HepG2 (cell line): ENCODE results near the gene TTLL11. TPM values are rescaled to one million over a fixed set of nuclear protein-coding genes. Genes with fewer than 3 reads are reported as not detected.

Source experiments
- ATAC-seq: fragments of 200-7000 bp; cut with Tn5 transposase; 3 replicates; pipeline ENCODE4 v1.9.1; 2020; ENCODE audit warnings: mild to moderate bottlenecking, moderate library complexity
- BruUV-seq: library from RNA; stranded (reverse); fragments of 400-500 nt; replicated peaks from 2 replicates; lab custom pipeline; 2021; lab: Mats Ljungman, UMichigan
- CTCF ChIA-PET: fragments of 300-600 bp; formaldehyde crosslinking; extraction: SDS; loops from one replicate; lab custom pipeline; 2021; ENCODE audit warnings: low total read pairs, inconsistent platforms, low intra/inter-chr PET ratio; lab: Yijun Ruan, JAX
- POLR2A ChIA-PET: fragments of 350-600 bp; sonication (Branson Sonifier 250); formaldehyde crosslinking; loops from one replicate; lab custom pipeline; 2020; ENCODE audit warnings: antibody characterized with exemption, inconsistent platforms; lab: Yijun Ruan, JAX
- DNase-seq: peaks from one replicate; pipeline ENCODE4 v3.0.0-alpha.2; 2015; ENCODE audit warnings: low spot score
- FAIRE-seq: peaks from 3 replicates; lab custom pipeline; 2011; peaks lifted over from hg19 to GRCh38; lab: Jason Lieb, UNC
- H2AFZ ChIP-seq: one replicate; pipeline ENCODE4 v1.6.1; 2011; ENCODE audit warnings: low read length, inconsistent platforms
- H3K27ac ChIP-seq: fragments of 300-600 bp; 3 replicates; pipeline ENCODE4 v1.8.0; 2011; ENCODE audit warnings: mixed run types, mild to moderate bottlenecking, mixed read lengths, low read length, inconsistent platforms; ENCODE audit not compliant: insufficient read depth; ENCODE audit errors: extremely low read length
- H3K27me3 ChIP-seq, 2 experiments: fragments of 200-600 bp in 1 of 2; 2 replicates in 1 of 2; 3 replicates in 1 of 2; pipeline versions ENCODE4 v1.6.0 to v1.8.0; 2011; ENCODE audit warnings: low read length in 2 of 2, mild to moderate bottlenecking in 2 of 2, moderate library complexity in 2 of 2, inconsistent platforms in 1 of 2; ENCODE audit not compliant: insufficient read depth in 2 of 2, control insufficient read depth in 1 of 2
- H3K36me3 ChIP-seq, 2 experiments: fragments of 200-600 bp in 1 of 2; replicated peaks in 1 of 2; 2 replicates in 1 of 2; 3 replicates in 1 of 2; pipeline versions ENCODE4 v1.5.1 to v1.8.0; 2011; ENCODE audit warnings: low read length in 2 of 2, inconsistent platforms in 1 of 2; ENCODE audit not compliant: insufficient read depth in 2 of 2, control insufficient read depth in 1 of 2
- H3K4me1 ChIP-seq: 2 replicates; pipeline ENCODE4 v1.5.1; 2012; ENCODE audit warnings: low read length, inconsistent platforms; ENCODE audit not compliant: insufficient read depth
- H3K4me2 ChIP-seq: 2 replicates; pipeline ENCODE4 v1.6.0; 2011; ENCODE audit warnings: low read depth, low read length, inconsistent platforms
- H3K4me3 ChIP-seq, 3 experiments: fragments of 200-600 bp in 1 of 3; sonication (generic), shearing (Covaris generic) in 1 of 3; replicated peaks in 1 of 3; 2 replicates each; pipeline ENCODE4 v1.5.1; 2011 to 2016; ENCODE audit warnings: low read length in 3 of 3, inconsistent platforms in 2 of 3, low read depth in 2 of 3, mild to moderate bottlenecking in 2 of 3, control low read depth in 1 of 3, mixed read lengths in 1 of 3; ENCODE audit not compliant: insufficient read depth in 1 of 3
- H3K79me2 ChIP-seq: one replicate; pipeline ENCODE4 v1.6.1; 2011; ENCODE audit warnings: low read length, inconsistent platforms; ENCODE audit not compliant: insufficient read depth
- H3K9ac ChIP-seq: 2 replicates; pipeline ENCODE4 v1.6.0; 2011; ENCODE audit warnings: mild to moderate bottlenecking, low read depth, low read length, inconsistent platforms; ENCODE audit not compliant: insufficient read depth
- H3K9me3 ChIP-seq: 2 replicates; pipeline ENCODE4 v1.5.1; 2012; ENCODE audit warnings: mild to moderate bottlenecking, low read length
- H4K20me1 ChIP-seq: 2 replicates; pipeline ENCODE4 v1.6.0; 2011; ENCODE audit warnings: inconsistent platforms, mild to moderate bottlenecking, low read length, moderate library complexity; ENCODE audit not compliant: insufficient read depth
- GTF2F1 ChIP-seq: fragments of 150-350 bp; IDR thresholded peaks from 2 replicates; pipeline ENCODE4 v1.6.1; 2014; ENCODE audit warnings: low read length
- PRMT3 ChIP-seq: sonication (generic); formaldehyde crosslinking; IDR thresholded peaks from 2 replicates; pipeline ENCODE4 v1.8.1; 2022; ENCODE audit warnings: low read depth, mild to moderate bottlenecking, moderate library complexity, missing genetic modification reagents, borderline replicate concordance
- STAG1 ChIP-seq: sonication (generic); formaldehyde crosslinking; IDR thresholded peaks from 2 replicates; pipeline ENCODE4 v1.4.0; 2020; ENCODE audit warnings: missing genetic modification reagents
- YY1 ChIP-seq: IDR thresholded peaks from 2 replicates; pipeline ENCODE4 v1.6.1; 2011; ENCODE audit warnings: low read length, low read depth, moderate library complexity, mild to moderate bottlenecking; ENCODE audit not compliant: insufficient read depth, insufficient replicate concordance
- ZFP37 ChIP-seq: sonication (generic); formaldehyde crosslinking; IDR thresholded peaks from 2 replicates; pipeline ENCODE4 v1.4.0; 2020; ENCODE audit warnings: missing genetic modification reagents, borderline replicate concordance
- ZNF549 ChIP-seq: sonication (generic); formaldehyde crosslinking; IDR thresholded peaks from 2 replicates; pipeline ENCODE4 v1.5.0; 2020; ENCODE audit warnings: missing genetic modification reagents
- ZNF609 ChIP-seq: sonication (generic); formaldehyde crosslinking; IDR thresholded peaks from 2 replicates; pipeline ENCODE4 v1.4.0; 2020; ENCODE audit warnings: mild to moderate bottlenecking, missing genetic modification reagents, borderline replicate concordance
- WGBS: methylation state at CpG from one replicate; pipeline ENCODE4 v1.1.6; 2017; ENCODE audit warnings: low lambda C conversion rate; 5-methylcytosine and 5-hydroxymethylcytosine counted together
- in situ Hi-C: cut with HindIII; loops from 2 replicates; pipeline ENCODE4 v1.10.0; 2017; ENCODE audit warnings: low pct_unique_long_range_greater_than_20kb; ENCODE audit not compliant: extremely low pct_ligation_motif_present
- intact Hi-C: fragments of 100-400 bp; cut with micrococcal nuclease; formaldehyde crosslinking; loops from one replicate; pipeline ENCODE4 v1.10.0; 2022; ENCODE audit not compliant: unreplicated experiment
- polyA plus RNA-seq, 8 experiments: library from polyadenylated mRNA; depleted of rRNA in 3 of 8; stranded (reverse) in 7 of 8; unstranded in 1 of 8; fragments of >200 nt; fragmentation: Illumina TruSeq in 4 of 8; extraction: Trizol in 4 of 8; gene quantifications; 2 replicates each; pipeline versions ENCODE4 v1.2.1 to v1.2.3, GENCODE V29; 2011 to 2016; ENCODE audit warnings: low read depth in 4 of 8, missing spikeins in 1 of 8, mixed read lengths in 1 of 8; ENCODE audit not compliant: insufficient read depth in 1 of 8
- total RNA-seq, 5 experiments: library from RNA; depleted of rRNA; stranded (reverse); fragments of >200 nt; fragmentation: Illumina TruSeq; extraction: Trizol; gene quantifications; 2 replicates each; pipeline ENCODE4 v1.2.3, GENCODE V29; 2016; ENCODE audit warnings: low read depth in 1 of 5

TTLL11 gene
- total and polyA plus RNA-seq, 2 of the 13 experiments (the other 11 are each of a cell fraction or from before 2014, with no cell fraction given), result 4.5 to 5.2 TPM

- TF ChIP-seq ZNF609 (CRISPR knock-in tag), result no peak
- TF ChIP-seq ZFP37 (CRISPR knock-in tag), result no peak
- TF ChIP-seq PRMT3 (CRISPR knock-in tag), result no peak
- TF ChIP-seq YY1, result no peak
- TF ChIP-seq ZNF549 (CRISPR knock-in tag), result no peak
- no peak for TF ChIP-seq GTF2F1
- TF ChIP-seq STAG1, result peak; percentile 28; the same call in 1 of the 2 replicates
- BruUV-seq, result no TSS peak
- ATAC-seq, result peak; percentile 95
- WGBS, result 41% methylated on average over 5 of the region's 9 CpGs
- Histone ChIP-seq H3K79me2 (no peaks in the 10 kb centered on the region), H4K20me1 (no peaks in the 10 kb centered on the region; the same call in 1 of the 2 replicates), H3K27ac (no peak overlapping the region), H3K27me3 (peaks cover 0 to 3% of the 10 kb centered on the region in 2 experiments; a peak in 2 of 5 replicates), H3K9ac (no peak overlapping the region), H3K36me3 (no peaks in the 10 kb centered on the region), H3K4me1 (no peaks in the 10 kb centered on the region), H3K4me2 (no peak overlapping the region), H3K9me3 (no peaks in the 10 kb centered on the region), H2AFZ (no peak overlapping the region), H3K4me3 (no peak overlapping the region)
- in situ Hi-C loops (no loop called here), intact Hi-C loops (no loop called here)
- ChIA-PET POLR2A (no interaction called here), CTCF (no interaction called here)
- no peak for FAIRE-seq
- DNase-seq, result no peak
These were observed 157.4 kb downstream of the TTLL11 start for GRCh38 chr9:121935739-121936138.
